HL-60/S4 treated with retinoic acid at 250 ng/mL for 4 days and 3 days (cell line): ENCODE data around the gene PSKH1.
"Not testable (repeated sequence)": the region's sequence is repeated elsewhere in the genome, so short reads cannot be mapped to it uniquely, and the experiment has no call there.

Source experiments
- in situ Hi-C: fragments of 300-500 bp; cut with MboI; formaldehyde crosslinking; loops from 2 replicates; pipeline ENCODE4 v1.7.0; 2022; ENCODE audit warnings: low sequenced_read_pairs

PSKH1 gene

DNA sequence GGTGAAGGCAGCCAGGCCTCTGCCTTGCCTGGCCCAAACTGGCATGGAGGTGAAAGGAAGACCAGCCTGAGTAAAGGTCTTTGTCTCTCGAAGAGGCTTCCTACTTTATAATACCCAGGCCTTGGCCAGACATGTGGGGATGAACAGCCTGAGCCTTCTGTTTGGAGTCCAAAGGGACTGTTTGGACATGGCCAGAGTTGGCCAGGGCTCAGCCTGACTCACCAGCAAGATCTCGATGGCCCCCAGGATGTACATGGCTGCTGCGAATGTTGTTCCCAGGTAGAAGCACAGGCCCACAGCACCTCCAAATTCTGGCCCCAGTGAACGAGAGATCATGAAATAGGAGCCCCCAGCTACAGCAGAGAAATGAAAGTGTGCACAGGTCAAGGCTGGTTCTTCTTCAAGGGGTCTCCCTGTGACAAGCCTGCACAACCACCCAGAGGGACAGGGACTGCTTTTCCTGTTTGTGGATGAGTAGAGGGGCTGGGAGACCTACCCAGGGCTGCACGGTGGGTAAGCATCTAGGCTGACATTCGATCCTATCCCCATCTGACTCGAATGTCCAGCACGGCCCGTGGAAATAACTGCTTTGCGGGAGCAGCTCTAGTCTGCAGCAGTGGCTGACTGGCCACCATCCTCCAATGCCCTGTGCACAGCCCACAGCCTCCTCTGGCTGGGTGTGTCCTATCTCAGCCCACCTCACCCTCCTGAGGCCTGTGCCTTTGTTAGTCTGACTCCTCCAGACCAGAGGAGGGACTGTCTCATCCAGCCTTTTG lies 61.6 kb downstream of the PSKH1 start:
- in situ Hi-C loops = no loop called here

DNA sequence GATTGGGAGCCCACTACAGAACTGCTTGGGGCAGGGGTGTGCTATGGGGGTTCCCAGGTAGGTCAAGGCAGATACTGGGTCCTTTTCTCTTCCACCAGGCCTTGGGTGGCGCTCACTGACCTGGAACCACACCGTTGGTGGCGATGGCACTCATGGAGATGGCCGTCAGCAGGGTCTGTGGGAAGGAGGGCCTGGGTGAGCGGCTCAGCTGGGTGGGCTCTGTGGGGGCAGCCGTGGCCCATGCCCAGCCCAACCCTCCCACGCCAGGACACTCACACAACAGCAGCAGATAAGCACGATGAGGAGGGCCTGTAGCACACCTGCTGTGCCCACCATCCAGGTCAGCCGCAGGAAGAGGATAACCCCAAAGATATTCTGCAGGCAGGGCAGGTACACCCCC lies 64.6 kb downstream of the PSKH1 start:
- in situ Hi-C loops = no loop called here

DNA sequence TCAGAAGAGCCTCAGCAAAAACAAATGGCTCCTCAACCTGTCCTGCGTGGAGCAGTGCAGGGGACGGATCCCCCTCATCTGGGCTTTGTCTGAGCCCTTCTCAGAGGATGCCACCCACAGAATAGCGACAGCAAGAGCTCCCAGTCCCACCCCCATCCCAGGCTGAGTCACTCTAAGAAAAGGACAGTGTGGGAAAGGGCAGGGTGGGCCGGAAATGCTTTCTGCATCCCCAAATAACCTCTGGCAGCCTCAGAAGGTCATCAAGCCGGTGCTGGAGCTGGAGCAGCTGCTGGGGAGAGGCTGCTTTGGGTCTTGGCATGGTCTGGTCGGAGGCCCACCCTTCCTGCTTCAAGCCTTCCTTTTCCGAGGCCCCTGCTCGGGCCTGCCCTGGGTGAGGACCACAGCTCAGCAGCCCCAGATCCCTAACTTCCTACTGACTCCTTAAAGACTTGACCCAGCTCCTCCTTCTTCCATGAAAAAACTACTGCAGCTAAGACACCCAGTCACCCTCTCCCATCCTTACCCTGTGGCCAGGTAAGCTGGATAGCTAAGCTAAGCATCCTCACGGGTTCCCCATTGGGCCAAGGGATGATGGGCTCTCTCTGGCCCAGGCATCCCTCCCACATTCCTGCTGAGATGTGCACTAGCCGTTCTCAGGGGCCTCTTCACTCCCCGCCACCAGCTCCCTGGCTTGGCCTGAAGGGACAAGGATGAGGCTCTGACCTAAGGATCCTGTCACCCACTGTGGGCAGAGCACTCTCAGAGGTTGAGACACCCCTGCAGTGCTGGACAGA lies 66.7 kb downstream of the PSKH1 start:
- in situ Hi-C loops = no loop called here

DNA sequence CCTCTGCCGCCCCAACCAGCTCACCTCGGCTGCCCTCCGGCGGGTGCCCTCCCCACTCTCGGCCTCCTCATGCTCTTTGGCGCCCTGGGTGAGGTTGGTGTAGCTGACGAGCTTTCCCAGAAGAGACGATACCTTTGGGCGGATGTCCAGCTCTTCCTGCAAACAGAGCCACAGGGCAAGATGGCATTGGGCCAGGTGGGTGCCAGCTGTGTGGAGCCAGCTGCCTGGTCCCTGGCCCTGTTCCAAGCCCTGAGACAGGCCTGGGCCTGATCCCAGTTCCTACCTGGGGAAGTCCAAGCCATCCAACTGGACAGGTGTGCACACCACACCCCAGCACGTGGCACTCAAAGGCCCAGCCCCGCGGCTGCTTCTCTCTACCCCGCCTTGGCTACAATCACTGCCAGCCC lies 68.5 kb downstream of the PSKH1 start:
- in situ Hi-C loops = no loop called here

DNA sequence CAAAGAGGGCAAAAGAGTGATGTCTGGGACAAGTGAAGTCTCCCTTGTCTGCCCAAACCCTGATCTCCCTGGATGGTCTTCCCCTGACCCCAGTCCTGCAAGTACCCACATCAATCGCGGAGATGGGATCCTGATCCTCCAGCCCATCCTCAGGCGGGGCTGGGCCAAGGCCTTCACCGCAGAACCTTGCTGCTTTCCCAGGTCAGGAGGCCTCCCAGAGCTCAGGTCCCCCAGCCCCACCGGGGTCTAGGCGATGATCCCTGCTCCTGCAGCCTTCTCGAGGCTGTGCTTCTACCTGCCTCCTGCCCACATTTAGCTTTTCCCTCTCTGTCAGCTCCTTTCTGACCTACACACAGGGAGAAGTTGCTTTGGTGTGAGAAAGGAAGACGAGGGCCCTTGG lies 69.1 kb downstream of the PSKH1 start:
- in situ Hi-C loops = no loop called here

DNA sequence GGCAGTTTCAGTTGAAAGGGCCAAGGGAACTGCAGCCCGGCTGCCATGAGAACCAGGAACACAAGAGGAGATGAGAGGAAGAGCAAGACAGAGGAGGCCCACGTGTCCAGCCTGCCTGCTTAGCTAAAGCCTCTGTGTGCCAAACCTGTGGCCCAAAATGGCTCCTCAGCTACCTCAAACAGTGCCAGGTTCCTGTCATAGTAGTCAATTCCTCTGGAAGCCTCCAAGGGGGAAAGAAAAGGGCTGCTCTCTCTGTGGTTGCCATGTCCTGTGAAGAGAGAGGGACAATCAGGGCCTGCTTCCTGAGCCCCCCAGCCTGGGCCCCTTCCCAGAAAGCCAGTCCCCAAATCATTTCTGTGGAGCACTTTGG lies 70.2 kb downstream of the PSKH1 start:
- in situ Hi-C loops = no loop called here

DNA sequence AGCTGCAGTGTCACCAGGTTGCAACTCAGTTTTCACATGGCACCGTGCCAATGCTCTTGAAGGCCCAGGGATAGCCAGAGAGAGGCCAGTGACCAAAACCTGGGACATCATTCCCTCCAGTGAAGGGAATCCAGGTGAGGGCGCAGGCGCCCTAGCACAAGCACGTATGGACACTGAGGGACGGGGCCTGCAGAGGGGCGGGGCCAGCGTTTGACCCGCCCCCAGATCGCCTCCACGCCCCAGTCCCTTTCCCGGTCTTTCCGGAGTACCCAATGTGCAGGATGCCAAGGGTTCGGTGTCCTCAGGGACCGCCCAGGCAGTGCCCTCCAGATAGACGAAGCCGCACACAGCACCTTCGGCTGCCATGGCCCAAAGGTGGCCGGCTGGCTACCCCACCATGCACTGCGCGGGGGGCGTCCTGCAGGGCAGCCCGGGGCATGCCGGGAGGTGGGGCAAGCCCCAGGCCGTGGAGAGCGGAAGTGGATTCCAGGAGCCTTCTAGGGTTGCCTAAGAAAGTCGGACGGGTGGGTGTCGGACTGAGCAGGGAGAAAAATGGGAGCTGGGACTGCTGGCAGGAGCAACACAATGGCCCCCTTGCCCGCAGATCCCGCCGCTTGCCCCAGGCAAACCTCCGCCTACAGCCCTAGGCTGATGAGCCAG lies 70.7 kb downstream of the PSKH1 start:
- in situ Hi-C loops = no loop called here

DNA sequence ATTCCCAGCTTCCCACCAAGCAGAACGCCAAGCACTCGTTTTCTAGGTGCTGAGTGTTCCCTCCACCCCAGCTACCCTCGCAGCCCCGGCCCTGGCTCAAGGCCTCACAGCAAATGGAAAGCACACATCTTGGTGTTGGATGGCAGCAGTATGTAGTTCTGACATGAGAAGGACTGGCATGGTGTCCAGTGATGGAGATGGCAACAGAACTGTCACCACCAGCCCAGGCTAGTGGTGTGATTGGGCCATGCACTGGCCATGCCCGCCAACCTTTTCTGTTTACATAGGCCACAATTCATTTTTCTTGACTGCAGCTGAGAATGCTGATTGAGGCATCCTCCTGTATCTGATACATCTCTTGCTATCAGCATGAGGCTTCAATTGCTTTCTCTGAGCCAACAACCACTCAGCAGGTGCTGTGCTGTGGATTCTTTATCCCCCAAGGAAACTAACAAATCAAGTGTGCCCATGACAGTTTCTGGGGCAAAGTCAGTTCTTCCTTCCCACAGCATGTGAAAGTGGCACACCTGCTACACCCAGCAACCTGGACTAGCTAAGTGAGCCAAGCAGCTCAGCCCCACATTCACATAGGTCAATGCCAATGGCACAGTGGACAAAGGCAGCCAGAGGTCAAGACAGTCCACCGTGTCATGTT lies 71.5 kb downstream of the PSKH1 start:
- in situ Hi-C loops = no loop called here

DNA sequence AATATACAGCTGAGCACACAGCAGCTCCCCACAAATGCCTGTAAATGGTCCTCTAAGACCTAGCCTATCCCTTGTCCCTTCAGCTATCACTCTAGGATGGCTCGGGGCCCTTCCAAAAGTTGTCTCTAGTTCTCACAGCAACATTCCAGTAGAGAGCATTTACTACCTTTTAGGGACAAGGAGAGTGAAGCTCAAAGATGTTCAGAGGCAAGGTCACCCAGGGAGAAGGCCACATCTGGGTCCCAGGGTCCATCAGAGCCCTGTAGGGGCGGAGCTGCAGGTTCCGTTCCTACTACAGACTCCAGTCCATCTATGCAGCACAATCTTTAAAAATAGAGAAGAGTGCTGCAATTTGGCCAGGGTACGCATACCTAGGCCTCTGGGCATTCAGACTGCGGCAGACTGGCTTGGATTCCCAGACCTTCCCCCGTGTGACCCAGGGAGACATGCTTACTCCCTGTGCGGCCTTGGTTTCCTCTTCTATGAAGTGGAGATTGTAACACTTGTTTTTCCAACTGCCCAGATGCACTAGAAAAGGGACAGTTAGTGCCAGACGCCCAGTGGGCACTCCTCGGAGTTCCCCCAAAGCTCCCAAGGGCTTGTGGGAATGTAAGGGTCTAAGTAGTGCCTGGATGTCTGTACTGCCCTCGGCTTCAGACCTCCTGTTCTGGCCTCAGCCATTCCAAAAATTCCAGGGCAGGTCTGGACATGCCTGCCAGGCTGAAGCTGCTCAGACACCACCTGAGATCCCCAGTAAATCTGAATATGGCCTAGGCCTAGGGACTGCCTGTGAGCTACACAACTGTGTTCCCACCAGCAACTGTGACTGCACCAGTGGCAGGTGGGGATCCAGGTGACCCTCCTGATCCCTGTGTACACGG lies 72.9 kb downstream of the PSKH1 start:
- in situ Hi-C loops = no loop called here

DNA sequence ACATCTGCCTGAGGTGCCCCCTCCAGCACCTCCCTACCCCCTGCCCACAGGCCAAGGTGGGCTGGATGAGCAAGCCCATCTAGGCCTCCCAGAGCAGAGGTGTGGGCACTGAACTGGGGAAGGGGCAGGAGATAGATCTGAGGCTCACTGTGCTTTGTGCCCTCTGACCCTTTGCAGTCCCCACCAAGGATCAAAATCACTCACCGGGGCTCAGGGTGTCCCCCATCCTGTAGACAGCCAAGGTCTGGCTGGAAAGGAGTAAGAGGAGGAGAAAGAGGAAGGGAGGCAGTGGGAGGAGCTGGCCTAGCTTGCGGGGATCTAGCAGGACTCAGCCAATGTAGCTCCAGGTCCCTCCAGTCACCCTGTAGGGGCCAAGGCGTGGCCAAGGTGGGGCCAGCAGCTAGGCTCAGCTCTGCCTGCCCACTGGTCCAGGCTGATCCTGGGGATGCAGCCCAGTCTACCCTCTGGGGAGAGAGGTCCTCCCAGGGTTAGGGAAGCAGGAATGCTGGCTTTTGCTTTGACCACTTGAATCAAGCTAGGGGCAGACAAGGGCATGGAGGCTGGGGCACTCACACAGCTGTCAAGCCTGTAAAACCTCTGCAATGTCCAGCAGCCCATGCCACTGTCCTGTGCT lies 73.6 kb downstream of the PSKH1 start:
- in situ Hi-C loops = no loop called here

DNA sequence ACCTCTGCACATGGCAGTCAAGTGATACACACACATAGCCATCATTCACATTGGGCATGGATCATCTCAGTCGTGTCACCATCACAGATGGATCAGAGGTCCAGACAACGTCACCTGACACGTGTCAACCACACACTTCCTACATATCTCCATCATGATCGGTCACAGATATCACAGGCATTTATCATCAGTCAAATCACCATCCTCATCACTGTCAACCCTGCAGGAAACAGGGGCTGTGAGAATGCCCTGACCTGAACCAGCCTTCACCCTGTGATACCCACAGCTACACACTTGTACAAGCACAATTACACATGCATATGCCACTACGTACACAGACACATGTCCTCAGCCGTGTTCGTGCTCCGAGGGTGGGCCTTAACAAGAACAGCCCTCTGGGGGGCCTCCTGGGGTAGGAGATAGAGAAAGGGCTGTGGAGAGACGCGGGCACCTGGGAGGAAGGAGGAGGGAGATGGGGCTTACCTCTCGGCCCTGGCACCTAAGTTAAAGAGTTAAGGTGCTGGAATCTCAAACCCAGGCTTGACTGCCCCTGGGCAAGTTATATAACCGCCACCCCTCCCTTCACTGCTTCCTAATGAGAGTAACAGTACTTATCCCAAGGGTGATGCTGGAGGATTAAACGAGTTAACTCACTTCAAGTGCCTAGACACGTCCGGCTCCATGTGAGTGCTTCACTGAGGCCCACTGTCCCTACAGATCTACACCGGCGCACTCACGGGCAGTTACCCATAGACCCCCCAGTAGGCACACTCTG lies 74.3 kb downstream of the PSKH1 start:
- in situ Hi-C loops = no loop called here

DNA sequence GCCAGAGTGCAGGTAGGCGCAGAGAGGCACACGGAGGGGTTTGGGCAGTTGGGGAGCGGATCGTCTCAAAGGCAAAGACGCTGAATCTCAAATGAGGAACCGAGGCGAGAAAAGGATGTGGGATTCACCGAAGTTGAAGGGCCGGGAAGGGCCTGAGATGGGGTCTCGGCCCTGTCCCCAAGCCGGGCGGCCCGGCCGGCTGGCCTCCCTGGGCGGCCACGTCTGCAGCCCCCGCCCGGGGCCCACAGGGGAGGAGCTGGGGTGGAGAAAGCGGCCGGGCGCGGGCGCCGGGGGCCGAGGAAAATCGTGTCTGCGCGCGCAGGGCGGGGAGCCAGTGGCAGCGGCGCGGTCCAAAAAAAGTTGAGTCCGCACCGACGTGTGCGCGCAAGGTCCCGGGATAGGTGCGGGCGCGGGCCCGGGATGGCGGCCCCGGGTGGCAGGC lies 74.9 kb downstream of the PSKH1 start:
- in situ Hi-C loops = no loop called here

DNA sequence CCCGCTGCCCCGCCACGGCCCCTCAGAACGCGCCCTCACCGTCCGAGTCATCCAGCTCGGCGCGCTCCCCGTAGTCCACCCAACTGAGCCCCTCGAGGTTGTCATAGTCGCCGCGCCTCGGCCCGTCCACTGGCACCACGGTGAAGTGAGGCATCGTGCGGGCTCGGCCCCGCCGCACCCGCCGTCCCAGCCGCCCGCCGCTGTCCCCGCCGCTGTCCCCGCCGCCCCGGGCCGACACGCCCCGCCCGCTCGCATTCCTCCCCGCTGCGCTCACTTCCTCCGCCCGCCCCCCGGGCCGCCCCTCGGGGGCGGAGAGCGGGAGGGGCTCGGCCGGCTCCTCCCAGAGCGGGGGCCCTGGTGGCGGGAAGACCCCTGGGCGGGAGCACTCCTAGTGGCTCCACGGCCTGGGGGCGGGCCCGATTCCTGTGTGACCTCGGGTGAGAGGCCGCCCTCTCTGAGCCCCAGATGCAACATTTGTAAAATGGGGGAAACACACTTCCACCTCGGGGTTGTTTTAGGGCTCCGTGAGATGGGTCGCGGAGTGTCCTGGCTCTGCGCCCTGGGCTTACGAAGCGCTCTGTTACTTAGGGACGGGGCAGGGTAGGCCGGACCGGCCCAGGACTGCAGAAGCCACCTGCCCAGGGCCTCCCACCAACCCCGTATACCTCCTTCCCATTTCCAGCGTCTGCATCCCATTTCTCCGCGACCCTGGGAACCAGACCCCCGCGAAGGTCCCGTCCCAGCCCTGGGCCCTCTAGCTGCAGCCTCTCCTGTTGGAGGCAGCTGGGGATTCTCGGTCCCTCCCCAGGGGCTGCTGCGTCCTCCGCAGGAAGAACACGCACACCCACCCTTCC lies 75.6 kb downstream of the PSKH1 start, which contains the start of gene SLC12A4:
SLC12A4 (minus strand) TSS at position 238 of the 854 bp plus-strand sequence; CDS start at position 154, 84 bp downstream.
- in situ Hi-C loops = no loop called here

DNA sequence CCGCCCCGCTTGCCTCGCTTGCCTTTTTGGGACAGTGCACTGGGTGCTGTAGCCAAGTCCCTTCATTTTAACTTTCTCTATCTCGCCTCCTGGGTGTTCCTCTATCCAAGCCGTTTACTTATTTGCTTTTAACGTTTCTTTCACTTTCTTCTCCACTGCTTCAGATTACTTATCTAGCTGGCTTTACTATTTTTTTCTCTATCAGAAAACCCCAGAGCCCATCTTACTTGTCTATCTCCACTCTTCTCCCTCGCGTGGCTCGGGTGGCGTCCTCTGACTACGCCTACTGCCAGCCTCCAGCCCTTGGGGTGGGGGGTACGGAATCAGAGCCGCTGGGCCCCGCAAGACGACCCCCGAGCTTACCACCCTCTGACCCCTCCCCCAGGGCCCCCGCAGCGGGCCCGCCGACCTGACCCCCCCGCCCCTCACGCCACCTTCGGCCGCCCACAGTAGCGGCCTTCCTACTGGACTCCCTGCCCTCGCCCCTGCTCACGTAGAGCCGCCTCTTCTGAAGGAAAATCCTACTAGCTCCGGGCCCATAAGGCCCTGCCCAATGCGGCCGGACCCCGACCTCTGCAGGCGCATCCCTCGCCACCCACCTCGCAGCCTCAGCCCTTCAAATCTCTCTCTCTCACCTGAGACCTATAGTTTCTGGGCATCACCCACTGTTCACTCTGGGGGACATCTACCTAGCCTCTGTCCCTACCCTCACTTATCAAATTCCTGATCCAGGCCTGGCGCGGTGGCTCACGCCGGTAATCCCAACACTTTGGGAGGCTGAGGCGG lies 76.4 kb downstream of the PSKH1 start:
- in situ Hi-C loops = no loop called here

DNA sequence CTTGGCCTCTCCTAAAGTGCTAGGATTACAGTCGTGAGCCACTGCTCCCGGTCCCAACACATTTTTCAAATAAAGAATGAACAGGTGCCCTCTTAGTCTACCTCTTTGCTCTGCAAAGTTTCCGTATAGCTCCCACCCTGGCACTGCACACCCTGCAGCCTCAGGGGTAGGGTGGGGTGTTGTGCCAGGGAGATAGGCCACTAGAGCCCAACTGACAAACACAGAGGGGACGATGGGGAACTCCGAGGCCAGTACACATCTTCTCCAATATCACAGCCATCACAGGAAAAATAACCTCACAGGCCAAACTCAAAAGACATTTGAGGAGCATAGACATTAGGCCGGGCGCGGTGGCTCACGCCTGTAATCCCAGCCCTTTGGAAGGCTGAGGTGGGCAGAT lies 78.1 kb downstream of the PSKH1 start:
- in situ Hi-C loops = no loop called here

DNA sequence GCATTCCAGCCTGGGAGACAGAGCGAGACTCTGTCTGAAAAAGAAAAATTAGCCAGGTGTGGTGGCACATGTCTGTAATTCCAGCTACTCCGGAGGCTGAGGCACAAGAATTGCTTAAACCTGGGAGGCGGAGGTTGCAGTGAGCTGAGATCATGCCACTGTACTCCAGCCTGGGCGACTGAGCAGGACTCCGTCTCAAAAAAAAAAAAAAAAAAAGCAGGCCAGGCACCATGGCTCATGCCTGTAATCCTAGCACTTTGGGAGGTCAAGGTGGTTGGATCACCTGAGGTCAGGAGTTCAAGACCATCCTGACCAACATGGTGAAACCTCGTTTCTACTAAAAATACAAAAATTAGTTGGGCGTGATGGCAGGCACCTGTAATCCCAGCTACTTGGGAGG lies 79.2 kb downstream of the PSKH1 start:
- in situ Hi-C loops = not testable (repeated sequence)
